Skin of body (tissue), 2 donors: ENCODE data around the gene RAD51B. TPM values are rescaled to one million over a fixed set of nuclear protein-coding genes. Genes with fewer than 3 reads are reported as not detected.

Experiments
- DNase-seq: peaks from one replicate; lab custom pipeline; 2025; lab: John Stamatoyannopoulos, UW
- total RNA-seq: library from RNA; depleted of rRNA; stranded (reverse); fragments of >200 nt; gene quantifications from one replicate; pipeline ENCODE4 v1.2.3, GENCODE V29; 2014

The RAD51B gene
- total RNA-seq, 1 donor from 2014 or later: 35.1 TPM

DNA sequence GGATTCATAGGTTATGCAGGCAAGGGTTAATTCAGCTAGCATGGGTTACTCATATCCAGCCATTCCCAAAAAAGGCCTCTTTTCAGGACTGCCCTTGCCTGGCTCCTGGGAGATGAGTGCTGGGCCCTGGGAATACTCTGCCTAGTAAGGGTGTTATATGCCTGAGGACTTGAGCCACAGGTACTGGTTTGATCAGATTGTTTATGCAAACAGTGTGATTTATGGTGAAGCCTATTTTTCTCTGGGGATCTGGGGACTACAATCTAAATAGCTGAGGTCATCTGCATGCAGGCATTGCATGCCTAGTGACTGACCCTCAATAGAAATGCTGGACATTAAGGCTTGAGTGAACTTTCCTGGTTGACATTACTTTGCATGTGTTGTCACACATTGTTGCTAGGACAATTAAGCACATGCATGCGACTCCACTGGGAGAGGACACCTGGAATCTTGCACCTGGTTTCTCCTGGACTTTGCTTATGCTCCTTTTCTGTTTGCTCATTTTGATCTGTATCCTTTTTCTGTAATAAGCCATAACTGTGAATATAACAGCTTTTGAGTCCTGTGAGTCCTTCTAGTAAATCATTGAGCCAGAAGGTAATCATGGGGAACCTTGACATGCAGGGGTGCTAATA lies 73.0 kb downstream of the RAD51B start:
- no peak for DNase-seq

DNA sequence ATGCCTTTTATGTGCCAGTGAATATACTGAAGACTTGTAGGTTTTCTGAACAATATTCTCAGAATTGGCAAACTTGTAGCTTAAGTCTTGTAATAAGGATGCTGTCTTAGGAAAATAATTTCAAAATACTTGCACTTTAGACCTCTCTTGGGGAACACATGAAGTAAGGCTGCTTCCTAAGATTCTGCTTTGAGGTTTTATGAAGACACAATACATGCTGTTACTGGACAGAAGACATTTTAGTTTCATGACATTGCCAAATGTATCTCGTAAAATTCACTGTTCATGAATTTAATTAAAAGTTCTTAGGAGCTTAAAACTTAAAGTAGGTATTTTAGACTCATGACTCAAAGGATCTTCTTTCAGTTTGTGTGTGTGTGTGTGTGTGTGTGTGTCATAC lies 80.7 kb downstream of the RAD51B start:
- no peak for DNase-seq

DNA sequence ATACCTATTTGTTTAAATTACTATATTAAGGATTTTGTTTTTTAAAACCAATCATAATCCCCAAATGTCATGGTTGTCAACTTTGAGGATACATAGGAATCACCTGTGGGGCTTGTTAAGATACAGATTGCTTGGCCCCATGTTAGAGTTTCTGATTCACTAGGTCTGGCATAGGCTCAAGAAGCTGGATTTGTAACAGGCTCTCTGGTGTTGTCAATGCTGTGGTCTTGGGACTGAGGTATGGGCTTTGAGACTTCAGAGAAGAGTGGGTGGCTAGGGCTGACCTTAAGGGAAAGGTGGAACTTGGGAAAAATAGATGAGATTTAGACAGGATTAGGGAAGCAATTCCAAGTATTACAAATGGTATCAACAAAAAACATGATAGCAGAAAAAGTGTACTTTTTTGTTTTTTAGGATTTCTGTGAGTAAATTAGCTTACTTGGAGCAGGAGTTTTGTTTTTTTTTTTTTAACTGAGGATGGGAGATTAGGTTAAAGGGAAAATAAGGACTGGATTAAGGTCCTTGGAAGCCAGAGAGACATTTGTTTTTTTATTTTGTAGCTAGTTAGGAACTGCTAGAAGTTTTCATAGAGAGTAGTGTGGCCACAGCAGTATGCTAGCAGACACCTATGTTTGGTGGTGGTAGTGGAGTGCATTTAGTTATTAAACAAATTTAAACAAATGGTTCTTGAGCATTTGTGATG lies 88.6 kb downstream of the RAD51B start:
- DNase-seq: no peak

DNA sequence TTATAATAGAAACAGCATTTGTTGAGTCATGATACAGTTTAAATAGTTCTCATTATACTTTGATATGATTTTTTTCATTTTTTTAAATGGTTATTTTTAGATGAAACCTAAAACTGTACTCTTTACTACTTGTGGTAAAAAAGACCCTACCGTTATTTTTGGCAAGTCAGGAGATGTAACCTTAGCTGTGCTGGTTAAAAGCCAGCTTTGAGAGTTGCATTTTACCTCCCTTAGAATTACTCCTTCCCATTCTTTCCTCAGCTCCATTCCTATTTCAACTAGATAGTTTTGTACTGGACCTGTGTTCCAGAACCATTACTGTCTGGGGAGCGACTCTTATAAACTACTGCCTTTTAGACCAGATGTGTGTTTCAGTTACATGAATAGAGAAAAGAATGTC lies 92.0 kb downstream of the RAD51B start:
- DNase-seq: no peak

DNA sequence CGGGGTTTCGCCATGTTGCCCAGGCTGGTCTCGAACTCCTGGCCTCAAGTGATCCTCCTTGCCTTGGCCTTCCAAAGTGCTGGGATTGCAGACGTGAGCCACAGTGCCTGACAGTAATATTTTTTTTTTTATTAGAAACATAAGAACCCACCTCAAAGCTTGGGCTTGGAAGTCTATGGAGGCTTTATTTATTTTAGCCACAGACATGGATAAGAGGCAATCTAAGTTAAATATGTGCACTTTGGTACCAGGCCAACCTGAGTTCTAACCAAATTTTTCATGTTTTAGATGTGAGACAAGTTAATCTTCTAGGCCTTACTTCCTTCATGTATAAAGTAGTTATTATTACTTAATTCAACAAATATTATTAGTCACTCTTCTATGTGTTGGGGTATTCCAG lies 96.9 kb downstream of the RAD51B start:
- DNase-seq: no peak

DNA sequence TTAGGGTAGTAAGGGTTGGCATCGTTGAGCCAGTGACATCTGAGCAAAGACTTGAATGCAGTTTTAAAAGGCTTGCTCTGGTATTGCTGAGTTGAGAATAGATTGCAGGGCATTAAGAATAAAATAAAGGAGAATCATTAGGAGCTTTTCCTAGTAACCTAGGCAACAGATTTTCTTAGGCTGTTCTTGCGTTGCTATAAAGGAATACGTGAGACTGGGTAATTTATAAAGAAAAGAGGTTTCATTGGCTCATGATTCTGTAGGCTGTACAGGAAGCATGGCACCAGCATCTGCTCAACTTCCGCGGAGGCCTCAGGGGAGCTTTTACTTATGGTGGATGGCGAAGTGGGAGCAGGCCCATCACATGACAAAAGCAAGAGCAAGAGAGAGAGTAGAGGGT lies 97.4 kb downstream of the RAD51B start:
- DNase-seq: no peak

DNA sequence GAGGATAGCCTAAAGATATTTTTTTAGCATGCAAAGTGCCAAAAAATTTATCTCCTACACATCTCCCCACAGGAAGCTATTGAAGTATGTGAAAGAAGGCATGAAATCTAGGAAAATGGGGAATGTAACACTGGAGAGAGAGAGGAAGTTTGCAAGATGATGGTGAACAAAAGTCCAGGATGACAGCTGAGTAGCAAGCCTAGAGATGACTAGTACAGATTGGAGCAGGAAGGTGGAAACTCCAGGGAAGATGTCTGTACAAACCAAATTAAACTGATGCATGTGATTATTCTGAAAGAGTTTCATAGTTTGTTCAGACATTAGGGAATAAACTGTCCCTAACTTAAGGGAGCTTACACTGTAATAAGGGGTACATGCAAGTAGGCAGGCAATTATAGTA lies 99.3 kb downstream of the RAD51B start:
- no peak for DNase-seq

DNA sequence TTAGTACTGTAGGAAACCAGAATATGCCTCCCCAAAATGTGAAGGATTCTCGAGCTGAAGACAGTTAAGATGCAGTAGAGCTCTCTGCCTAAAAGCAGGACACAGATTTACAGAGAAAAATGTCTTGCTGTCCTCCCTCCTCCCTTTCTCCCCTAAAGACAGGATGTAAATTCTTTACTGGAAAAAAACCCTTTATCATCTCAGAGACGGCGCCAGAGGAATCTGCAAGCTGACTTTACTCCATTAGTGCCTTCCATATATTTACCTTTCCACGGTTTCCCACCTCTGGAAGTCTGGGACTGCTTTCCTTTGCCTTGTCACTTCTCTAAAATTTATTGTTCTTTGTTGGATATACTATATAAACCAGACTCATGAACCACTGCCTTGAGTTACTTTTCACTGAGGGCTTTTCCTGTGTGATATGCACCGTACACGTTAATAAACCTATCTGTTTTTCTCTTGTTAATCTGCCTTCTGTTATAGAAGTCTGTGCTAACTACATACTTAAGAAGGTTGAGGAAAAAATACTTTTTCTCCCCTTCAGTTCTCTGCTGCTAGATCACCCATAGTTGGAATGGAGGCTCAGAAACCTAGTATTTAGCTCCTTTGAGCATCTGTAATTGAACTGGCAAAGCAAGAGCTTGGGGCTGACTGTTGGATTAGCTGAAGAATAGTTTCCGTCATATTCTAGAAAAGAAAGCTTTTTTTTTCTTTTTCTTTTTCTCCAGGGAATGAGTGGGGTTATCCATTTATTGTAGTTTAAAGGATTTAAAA lies 99.9 kb downstream of the RAD51B start:
- DNase-seq: no peak

DNA sequence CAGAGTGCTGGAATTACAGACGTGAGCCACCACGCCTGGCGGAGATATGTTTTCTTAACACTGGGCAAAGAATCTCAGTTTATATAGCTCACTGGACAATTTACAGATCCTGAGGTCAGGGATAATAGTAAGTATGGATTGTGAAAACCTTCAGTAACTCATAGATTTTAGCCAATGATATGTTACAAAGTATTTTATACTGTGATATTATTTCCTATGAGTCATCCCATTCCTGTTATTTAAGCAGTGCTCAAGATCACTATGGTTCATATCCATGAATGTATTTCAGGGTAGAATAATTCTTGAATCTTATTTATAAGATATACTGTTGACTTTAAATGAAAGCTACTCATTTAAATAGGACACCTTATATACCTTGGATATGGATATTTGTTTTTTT lies 107.2 kb downstream of the RAD51B start:
- DNase-seq: no peak

DNA sequence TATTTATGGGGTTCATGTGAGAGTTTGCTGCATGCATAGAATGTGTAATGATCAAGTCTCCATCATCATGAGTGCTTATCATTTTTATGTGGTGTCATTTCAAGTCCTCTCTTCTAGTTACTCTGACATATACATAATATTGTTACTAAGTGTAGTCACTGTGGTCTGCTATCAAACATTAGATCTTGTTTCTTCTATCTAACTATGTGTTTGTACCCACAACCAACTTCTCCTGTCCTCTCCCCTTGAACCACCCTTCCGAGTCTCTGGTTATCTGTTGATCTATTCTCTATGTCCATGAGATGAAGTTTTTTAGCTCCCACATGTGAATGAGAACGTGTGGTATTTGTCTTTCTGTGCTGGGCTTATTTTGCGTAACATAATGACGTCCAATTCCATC lies 107.7 kb downstream of the RAD51B start:
- DNase-seq: no peak

DNA sequence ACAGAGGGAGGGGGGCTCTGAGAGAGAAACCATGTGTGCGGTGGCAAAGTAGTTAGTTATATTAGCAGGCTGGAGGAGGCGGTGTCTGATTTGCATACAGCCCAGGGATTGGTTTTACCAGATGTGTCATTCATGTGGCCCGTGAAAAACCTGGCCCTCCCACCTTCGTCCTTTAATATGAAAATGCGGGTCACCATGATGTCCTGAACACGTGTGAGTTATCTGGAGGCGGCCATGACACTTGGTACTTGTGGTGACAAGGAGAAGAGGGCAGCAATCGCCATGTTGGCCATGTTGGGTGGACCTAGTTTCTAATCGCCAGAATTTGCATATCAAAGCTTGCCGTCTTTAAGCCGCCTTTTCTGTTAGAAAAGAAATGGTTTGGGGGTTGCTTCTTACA lies 108.8 kb downstream of the RAD51B start:
- no peak for DNase-seq

DNA sequence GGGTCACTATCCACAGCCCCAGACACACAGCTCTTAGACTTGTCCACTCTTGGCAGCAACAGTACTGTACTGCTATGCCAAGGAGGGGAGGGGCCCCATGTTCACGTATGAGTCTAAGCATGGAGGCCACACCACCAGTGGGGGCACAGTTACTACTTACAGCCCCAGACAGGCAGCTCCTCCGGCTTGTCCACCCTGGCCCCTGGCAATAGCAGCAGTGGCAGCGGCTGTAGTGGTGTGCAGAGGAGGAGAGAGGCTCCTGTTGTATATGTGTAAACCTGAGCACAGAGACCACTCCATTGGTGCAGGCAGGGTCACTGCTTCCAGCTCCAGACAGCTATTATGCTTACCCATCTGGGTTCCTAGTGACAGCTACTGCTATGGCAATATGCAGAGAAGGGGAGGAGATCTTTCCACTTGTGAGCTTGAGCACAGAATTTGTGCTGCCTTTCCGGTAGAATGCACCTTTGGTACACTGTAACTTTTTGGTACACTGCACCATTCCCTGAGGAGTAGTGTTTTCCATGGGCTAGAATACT lies 113.2 kb downstream of the RAD51B start:
- no peak for DNase-seq

DNA sequence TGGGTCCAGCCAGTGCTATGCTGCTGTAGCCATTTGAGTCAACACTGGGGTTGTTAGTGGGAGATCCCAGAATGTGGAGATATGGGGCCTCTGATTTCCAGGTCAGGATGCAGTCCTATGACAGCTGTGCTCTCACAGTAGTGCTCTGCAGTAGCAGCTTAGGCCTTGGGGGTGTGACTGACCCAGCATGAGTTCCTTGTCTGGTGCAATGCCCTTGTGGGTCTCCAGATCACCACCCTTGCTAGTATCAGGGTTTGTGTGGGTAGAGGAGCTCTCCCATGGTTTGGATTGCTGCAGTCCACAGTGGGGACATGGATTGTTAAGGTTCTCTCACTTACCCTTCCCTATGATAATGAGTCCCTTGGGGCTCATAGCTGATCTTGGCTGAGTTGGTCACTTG lies 113.7 kb downstream of the RAD51B start:
- no peak for DNase-seq

DNA sequence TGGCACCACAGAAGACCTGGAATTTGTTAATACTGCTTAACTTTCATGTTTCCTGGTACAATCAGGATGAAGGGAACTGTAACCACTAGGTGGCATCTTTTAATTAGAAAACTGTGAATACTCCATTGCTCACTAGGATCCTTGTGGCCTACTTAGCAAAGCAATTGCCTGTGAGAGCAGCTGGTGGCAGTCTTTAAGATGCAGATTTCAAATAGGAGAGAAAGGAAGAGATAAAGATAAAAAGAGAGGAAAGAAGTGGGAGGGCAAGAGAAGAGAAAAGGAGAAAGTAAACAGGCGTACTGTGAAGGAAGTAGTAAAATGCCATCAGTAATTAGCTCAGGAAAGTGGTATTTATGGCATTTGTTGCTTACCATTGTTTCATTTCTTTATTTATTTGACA lies 114.5 kb downstream of the RAD51B start:
- DNase-seq: peak; percentile 82

DNA sequence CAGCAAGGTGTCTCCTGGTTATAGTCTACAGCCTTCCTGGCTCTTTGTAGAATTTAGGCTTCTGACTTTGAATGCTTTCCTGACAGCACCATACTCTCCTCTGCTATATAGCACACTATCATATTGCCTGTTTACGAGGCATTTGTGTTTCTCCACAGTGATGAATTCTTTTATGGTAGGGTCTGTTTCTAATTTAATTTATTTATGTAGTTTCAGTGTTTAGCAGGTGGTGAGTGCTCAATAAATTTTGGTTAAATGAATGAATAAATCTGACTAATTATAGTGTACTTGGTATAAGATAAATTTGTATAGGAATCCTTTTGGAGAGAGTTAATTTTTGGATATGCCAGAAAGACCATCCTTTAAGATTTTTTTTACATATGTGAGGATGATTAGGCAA lies 115.3 kb downstream of the RAD51B start:
- DNase-seq: peak; percentile 66

DNA sequence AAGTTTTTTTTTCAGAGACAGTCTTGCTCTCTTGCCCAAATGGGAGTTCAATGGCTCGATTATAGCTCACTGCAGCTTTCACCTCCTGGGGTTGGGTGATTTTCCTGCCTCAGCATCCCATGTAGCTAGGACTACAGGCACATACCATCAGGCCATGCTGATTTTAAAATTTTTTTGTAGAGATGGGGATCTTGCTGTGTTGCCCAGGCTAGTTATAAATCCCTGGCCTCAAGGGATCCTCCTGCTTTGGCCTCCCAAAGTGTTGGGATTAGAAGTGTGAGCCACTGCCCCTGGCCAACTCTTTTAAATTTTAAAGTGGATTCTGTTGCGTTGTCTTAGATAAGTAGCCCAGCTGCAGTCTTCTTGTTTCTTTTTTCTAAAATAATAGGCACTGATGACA lies 115.8 kb downstream of the RAD51B start:
- DNase-seq: no peak

DNA sequence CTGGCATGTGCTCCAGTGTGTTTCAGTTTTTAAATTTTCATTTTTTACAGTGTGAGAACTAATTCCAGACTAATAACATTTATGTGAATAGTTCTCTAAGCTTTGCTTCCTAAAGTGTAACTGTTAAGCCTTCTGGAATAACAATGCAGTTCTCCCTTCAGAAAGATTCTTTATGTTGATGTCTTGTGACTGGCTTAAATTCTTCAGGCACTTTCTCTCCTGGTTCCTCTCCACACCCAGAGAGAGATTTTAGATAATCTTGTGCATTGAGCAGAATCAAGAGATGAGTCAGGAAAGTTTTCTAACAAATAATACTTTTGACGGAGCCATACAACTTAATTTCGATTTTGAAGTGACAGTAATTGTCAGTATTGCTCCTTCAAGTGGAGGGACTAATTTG lies 118.5 kb downstream of the RAD51B start:
- no peak for DNase-seq

DNA sequence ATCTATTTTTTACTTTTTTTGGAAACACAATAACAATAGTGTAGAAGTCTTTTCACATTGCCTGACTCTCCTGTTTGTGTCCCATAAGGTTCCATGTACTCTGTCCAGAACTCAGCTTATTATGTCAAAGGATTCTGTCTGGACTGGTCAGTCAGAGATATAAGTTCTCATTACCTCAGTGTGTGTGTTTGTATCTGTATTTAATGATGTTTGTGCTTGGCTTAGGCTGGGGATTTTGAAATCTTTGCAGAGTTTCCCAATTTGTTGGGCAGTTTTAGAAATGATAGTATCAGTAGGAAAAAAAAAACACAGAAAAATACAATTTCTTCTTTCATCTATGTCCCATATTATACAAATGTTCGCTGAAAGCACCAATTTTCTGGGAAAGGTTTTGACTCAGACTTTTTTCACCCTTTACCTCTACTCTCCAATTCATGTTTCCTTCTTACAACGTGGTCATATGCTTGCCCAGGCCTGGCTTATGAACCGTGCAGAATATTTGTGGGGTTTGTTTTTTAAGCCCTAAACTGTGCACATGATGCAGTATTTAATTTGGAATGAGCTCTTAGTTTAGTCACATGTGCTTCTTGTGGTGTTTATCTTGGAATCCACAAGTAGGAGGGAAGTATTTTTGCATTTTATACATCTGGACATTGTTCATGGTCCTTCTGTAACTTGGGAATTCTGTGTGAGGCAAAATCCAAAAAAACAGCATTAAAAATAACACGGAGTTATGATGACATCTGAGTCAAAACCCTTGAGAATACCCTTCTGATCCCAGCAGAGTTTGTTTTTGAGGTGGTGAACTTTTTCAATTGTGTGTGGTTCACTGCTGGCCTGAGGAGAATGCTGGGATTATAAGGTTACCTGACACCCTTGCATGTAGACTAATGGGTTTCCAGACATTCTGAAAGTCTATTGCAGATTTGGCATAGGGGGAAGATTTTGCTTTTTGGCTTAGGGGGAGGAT lies 121.2 kb downstream of the RAD51B start:
- DNase-seq: peak; percentile 74

DNA sequence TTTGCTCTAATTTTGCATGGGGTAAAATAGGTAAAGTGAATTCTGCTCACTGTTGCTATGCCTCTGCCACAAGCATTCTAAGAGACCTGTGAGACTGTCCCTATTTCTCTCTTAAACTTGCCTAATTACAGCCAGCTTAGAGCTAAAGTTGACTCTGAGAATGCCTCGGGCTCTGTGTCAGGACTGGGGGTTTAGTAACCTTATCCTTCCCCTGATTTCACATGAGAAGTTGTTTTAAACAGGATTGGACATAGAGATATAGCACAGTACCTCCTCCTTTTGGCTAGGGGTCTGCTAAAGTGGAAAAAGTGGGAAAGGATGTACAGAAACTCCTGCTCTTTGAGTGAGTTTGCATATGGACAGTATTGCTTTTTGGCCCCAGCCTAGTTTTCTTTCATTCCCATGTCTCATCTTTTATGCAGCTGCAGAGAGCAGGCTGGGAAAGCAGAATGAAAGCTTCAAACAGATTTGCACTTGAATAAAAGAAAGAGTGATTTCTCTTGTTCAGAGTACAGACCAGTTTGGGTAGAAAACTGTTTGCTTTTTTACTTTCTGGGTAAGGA lies 122.0 kb downstream of the RAD51B start:
- DNase-seq: peak; percentile 92

DNA sequence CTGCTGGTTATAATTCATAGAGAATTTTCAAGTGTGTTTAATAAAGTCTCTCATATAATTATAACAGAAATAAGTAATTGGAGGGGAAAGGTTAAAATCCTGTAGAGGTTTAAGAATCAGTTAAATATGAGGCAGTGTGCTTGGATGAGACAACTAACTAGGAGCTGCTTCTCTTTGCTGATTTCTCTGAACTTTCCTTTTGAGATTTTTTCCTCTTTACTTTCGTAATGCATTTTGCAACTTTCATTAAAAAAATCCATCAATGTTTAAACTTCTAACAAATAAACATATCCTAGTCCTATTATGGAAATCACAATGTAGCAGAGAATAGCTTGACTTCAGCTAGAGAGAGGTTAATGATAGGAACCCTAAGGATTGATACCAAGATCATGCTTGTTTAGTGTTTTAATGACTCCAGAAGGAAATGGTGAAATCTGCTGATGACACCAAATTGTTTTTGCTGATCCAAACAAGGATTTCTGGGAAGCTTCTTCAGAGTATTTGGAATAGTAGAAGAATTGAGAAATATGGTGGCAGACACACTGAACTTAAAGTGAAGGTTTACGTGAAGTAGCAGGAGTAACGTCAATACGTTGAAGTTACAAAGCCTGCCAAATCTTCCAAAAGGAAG lies 122.6 kb downstream of the RAD51B start:
- DNase-seq: peak; percentile 66
